SJSA1 (cell line): ENCODE results near the gene CTPS2. TPM values are rescaled to one million over a fixed set of nuclear protein-coding genes. Genes with fewer than 3 reads are reported as not detected.
A peak's percentile ranks its signal among the peaks of the same experiment; 100 is the strongest.
"Not testable (repeated sequence)": the region's sequence is repeated elsewhere in the genome, so short reads cannot be mapped to it uniquely, and the experiment has no call there.

ENCODE experiments used
- DNase-seq, 2 experiments: peaks; one replicate each; pipeline ENCODE4 v3.0.0-alpha.2; 2015 to 2020; ENCODE audit warnings: low spot score in 2 of 2, low read depth in 1 of 2
- H3K27ac ChIP-seq: fragments of 250-450 bp; sonication (Bioruptor Pico); 2 replicates; pipeline ENCODE4 v1.5.1; 2020; ENCODE audit warnings: mild to moderate bottlenecking, moderate library complexity
- H3K27me3 ChIP-seq: fragments of 250-450 bp; sonication (Bioruptor Pico); replicated peaks from 2 replicates; pipeline ENCODE4 v1.5.1; 2020; ENCODE audit warnings: mild to moderate bottlenecking, moderate library complexity
- H3K36me3 ChIP-seq: fragments of 250-450 bp; sonication (Bioruptor Pico); 2 replicates; pipeline ENCODE4 v1.5.1; 2020; ENCODE audit warnings: mild to moderate bottlenecking
- H3K4me1 ChIP-seq: fragments of 250-450 bp; sonication (Bioruptor Pico); replicated peaks from 2 replicates; pipeline ENCODE4 v1.6.1; 2021; ENCODE audit warnings: mild to moderate bottlenecking
- H3K4me3 ChIP-seq: fragments of 250-450 bp; sonication (Bioruptor Pico); 2 replicates; pipeline ENCODE4 v1.5.1; 2020; ENCODE audit warnings: mild to moderate bottlenecking
- H3K9me3 ChIP-seq: fragments of 250-450 bp; sonication (Bioruptor Pico); replicated peaks from 2 replicates; pipeline ENCODE4 v1.5.1; 2020; ENCODE audit warnings: mild to moderate bottlenecking
- total RNA-seq: library from RNA; depleted of rRNA; stranded (reverse); fragments of >200 nt; shearing (Covaris generic); gene quantifications from 2 replicates; pipeline ENCODE4 v1.2.3, GENCODE V29; 2014

Gene CTPS2
- total RNA-seq, 1 experiment from 2014 or later: 8.4 TPM

DNA sequence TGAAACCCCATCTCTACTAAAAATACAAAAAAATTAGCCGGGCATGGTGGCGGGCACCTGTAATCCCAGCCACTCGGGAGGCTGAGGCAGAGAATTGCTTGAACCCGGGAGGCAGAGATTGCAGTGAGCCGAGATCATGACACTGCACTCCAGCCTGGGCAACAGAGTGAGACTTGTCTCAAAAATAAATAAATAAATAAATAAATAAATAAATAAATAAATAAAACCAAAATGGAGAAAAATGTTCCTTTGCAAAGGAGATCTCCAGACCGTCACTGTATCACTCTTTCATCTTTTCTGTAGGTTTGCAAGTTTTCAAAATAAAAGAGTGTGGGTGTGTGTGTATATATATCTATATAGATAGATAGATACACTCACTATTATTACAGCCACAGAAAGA, 109.2 kb downstream of the CTPS2 start:
- H3K9me3 ChIP-seq, H3K27ac ChIP-seq, H3K36me3 ChIP-seq, H3K4me3 ChIP-seq, H3K27me3 ChIP-seq, DNase-seq: not testable (repeated sequence)
- H3K4me1 ChIP-seq: peaks cover 42% of the 10 kb centered on the region

- Histone ChIP-seq H3K36me3 (no peaks in the 10 kb centered on the region), H3K9me3 (no peaks in the 10 kb centered on the region), H3K27me3 (no peaks in the 10 kb centered on the region), H3K4me3 (no peak overlapping the region), H3K27ac (no peak overlapping the region), H3K4me1 (peaks cover 42% of the 10 kb centered on the region)
- DNase-seq: no peak
Measured at GRCh38 chrX:16601885-16602284, 110.6 kb downstream of the CTPS2 start.

- no peak for DNase-seq
- H3K27ac ChIP-seq: no peak overlapping the region
Measured at GRCh38 chrX:16594490-16594889, 118.0 kb downstream of the CTPS2 start.

GRCh38 chrX:16593801-16594200, 118.7 kb downstream of the CTPS2 start:
- no peak for DNase-seq
- no peak overlapping the region for H3K27ac ChIP-seq

More at GRCh38 chrX:16594490-16594889, 118.0 kb downstream of the CTPS2 start:
- Histone ChIP-seq H3K27me3 (no peaks in the 10 kb centered on the region), H3K9me3 (no peaks in the 10 kb centered on the region), H3K4me3 (no peak overlapping the region), H3K4me1 (peaks cover 11% of the 10 kb centered on the region), H3K36me3 (no peaks in the 10 kb centered on the region)

GRCh38 chrX:16592194-16592770, 120.2 kb downstream of the CTPS2 start:
- no peaks in the 10 kb centered on the region for H3K27me3 ChIP-seq
- H3K27ac ChIP-seq: no peak overlapping the region
- DNase-seq: no peak
- no peaks in the 10 kb centered on the region for H3K36me3 ChIP-seq
- no peaks in the 10 kb centered on the region for H3K9me3 ChIP-seq
- H3K4me1 ChIP-seq: peaks cover 27% of the 10 kb centered on the region
- no peak overlapping the region for H3K4me3 ChIP-seq

More at GRCh38 chrX:16593801-16594200, 118.7 kb downstream of the CTPS2 start:
- H3K27me3 ChIP-seq: no peaks in the 10 kb centered on the region
- H3K4me3 ChIP-seq: no peak overlapping the region
- H3K4me1 ChIP-seq: peaks cover 12% of the 10 kb centered on the region
- H3K36me3 ChIP-seq: no peaks in the 10 kb centered on the region
- H3K9me3 ChIP-seq: no peaks in the 10 kb centered on the region

GRCh38 chrX:16589826-16590225, 122.6 kb downstream of the CTPS2 start:
- H3K27me3 ChIP-seq: no peaks in the 10 kb centered on the region
- no peaks in the 10 kb centered on the region for H3K9me3 ChIP-seq
- peaks cover 39% of the 10 kb centered on the region for H3K4me1 ChIP-seq
- no peaks in the 10 kb centered on the region for H3K36me3 ChIP-seq
- peak overlapping the region; percentile 82 for H3K27ac ChIP-seq
- no peak for DNase-seq
- H3K4me3 ChIP-seq: no peak overlapping the region

- Histone ChIP-seq H3K27me3 (no peaks in the 10 kb centered on the region), H3K27ac (peak overlapping the region; percentile 82), H3K4me1 (peaks cover 39% of the 10 kb centered on the region), H3K4me3 (no peak overlapping the region), H3K36me3 (no peaks in the 10 kb centered on the region), H3K9me3 (no peaks in the 10 kb centered on the region)
- DNase-seq: peak; percentile 72 to 85
Measured at GRCh38 chrX:16589211-16589610, 123.3 kb downstream of the CTPS2 start.

- Histone ChIP-seq H3K9me3 (no peaks in the 10 kb centered on the region), H3K4me1 (peaks cover 39% of the 10 kb centered on the region), H3K36me3 (no peaks in the 10 kb centered on the region), H3K4me3 (no peak overlapping the region), H3K27ac (peak overlapping the region; percentile 82), H3K27me3 (no peaks in the 10 kb centered on the region)
- DNase-seq: peak in 1 of 2 experiments; percentile 36
Measured at GRCh38 chrX:16588266-16588665, 124.2 kb downstream of the CTPS2 start.

- peak in 1 of 2 experiments; percentile 55 for DNase-seq
- no peak overlapping the region for H3K4me3 ChIP-seq
- peak overlapping the region; percentile 82 for H3K27ac ChIP-seq
- H3K27me3 ChIP-seq: no peaks in the 10 kb centered on the region
- peaks cover 39% of the 10 kb centered on the region for H3K4me1 ChIP-seq
- no peaks in the 10 kb centered on the region for H3K9me3 ChIP-seq
- H3K36me3 ChIP-seq: no peaks in the 10 kb centered on the region
Measured at GRCh38 chrX:16587836-16588235, 124.6 kb downstream of the CTPS2 start.

DNA sequence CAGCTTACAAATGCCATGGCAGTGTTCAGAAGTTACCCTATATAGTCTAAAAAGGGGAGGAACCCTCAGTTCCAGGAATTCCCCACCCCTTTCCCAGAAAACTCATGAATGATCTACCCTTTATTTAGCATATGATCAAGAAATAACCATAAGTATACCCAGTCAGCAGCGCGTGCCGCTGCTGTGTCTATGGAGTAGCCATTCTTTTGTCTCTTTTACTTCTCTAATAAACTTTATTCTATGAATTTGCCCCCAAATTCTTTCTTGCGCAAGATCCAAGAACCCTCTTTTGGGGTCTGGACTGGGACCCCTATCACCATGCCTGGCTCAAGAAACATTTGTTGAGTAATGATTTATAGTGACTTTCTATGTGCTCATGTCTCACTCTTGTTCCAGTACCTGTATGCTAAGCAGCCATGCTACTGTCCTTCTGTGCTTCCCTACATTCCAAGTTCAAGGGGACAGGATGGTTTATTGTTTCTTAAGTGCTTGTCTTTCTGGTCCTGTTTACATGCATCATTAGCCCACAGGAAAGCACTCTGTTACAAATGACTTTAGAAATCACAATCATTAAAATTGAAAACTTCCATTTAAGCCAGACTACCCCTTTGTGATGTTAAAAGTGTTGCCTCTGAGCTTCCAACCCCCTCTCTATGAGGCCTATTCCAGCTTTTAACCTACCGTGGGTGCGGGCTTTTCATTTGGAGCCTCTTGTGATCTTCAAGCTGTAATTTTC, 125.9 kb downstream of the CTPS2 start:
- Histone ChIP-seq H3K9me3 (no peaks in the 10 kb centered on the region), H3K27ac (peak overlapping the region; percentile 82), H3K4me3 (no peak overlapping the region), H3K27me3 (no peaks in the 10 kb centered on the region), H3K4me1 (peaks cover 39% of the 10 kb centered on the region), H3K36me3 (no peaks in the 10 kb centered on the region)
- DNase-seq: no peak

GRCh38 chrX:16585486-16586376, 126.7 kb downstream of the CTPS2 start:
- no peaks in the 10 kb centered on the region for H3K36me3 ChIP-seq
- H3K27ac ChIP-seq: peak overlapping the region; percentile 82; the same call in 1 of the 2 replicates
- DNase-seq: no peak
- H3K4me1 ChIP-seq: peaks cover 39% of the 10 kb centered on the region
- no peaks in the 10 kb centered on the region for H3K27me3 ChIP-seq
- H3K9me3 ChIP-seq: no peaks in the 10 kb centered on the region
- no peak overlapping the region for H3K4me3 ChIP-seq

DNA sequence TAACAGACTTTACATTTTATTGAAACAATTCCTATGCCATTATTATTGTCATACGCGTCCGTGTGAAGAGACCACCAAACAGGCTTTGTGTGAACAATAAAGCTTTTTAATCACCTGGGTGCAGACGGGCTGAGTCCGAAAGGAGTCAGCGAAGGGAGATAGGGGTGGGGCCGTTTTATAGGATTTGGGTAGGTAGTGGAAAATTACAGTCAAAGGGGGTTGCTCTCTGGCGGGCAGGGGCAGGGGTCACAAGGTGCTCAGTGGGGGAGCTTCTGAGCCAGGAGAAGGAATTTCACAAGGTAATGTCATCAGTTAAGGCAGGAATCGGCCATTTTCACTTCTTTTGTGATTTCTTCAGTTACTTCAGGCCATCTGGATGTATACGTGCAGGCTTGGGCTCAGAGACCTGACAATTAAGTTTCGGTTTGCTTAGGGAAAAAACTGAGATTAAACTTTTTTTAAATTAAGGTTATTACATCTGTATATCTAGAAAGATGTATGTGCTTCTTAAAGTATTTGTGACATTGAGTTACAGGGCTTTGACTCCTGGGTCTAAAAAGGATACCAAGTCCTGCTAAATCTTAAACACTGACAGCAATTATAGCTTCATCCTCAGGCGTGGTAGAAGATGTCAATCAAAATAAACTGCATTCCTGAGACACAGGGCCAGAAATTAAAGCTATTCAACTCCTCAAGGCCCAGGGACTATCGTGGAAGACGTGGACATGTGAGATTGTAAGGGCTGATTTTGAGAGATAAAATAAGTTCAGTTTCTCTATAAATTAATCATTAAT, 132.3 kb downstream of the CTPS2 start:
- H3K4me1 ChIP-seq: not testable (repeated sequence)

DNA sequence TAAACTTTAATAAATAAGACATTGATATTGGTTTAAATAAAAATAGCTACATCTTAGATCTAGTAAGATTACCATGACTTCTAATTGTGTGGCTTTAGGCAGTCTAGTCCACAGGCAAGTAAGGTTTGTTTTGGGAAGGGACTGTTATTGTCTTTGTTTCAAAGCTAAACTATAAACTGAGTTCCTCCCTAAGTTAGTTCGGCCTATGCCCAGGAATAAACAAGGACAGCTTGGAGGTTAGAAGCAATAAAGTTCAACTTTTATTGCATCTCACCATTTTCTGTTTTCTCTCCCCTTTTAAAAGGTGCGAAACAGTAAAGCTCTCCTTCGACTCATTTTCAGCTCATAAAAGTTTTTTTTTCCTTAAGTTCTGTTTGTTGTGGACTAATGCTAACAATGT, 133.0 kb downstream of the CTPS2 start:
- H3K4me3 ChIP-seq: no peak overlapping the region
- no peaks in the 10 kb centered on the region for H3K9me3 ChIP-seq
- H3K27me3 ChIP-seq: no peaks in the 10 kb centered on the region
- H3K36me3 ChIP-seq: no peaks in the 10 kb centered on the region
- DNase-seq: no peak
- H3K27ac ChIP-seq: no peak overlapping the region
- H3K4me1 ChIP-seq: peaks cover 4% of the 10 kb centered on the region

More for the DNA sequence above, 132.3 kb downstream of the CTPS2 start:
- DNase-seq, H3K4me3 ChIP-seq, H3K27me3 ChIP-seq, H3K9me3 ChIP-seq, H3K36me3 ChIP-seq, H3K27ac ChIP-seq: not testable (repeated sequence)
